ENCODE results near the gene PRKAR2A.

DNA sequence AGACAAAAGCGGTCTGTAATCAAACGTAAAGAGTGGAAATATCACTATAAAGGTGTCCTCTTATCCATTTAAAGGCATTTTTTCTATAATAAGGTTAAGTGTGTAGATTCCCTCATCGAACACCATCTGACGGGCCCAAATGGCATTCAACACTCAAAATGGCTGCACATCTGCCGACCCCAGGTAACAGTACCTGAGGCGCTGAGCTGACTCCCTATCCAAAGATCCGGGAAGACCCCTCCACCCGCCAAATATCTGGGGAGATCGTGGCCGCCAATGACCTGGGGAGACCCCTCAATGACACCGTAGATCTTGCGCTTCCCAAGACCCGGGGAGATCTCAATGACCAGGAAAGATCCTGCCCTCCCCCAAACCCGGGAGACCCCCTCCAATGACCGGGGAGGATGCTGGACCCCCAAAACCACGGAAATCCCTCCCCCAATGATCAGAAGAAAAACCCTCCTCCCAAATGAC lies 131.1 kb downstream of the PRKAR2A start:
- TF ChIP-seq, protein P1, sequence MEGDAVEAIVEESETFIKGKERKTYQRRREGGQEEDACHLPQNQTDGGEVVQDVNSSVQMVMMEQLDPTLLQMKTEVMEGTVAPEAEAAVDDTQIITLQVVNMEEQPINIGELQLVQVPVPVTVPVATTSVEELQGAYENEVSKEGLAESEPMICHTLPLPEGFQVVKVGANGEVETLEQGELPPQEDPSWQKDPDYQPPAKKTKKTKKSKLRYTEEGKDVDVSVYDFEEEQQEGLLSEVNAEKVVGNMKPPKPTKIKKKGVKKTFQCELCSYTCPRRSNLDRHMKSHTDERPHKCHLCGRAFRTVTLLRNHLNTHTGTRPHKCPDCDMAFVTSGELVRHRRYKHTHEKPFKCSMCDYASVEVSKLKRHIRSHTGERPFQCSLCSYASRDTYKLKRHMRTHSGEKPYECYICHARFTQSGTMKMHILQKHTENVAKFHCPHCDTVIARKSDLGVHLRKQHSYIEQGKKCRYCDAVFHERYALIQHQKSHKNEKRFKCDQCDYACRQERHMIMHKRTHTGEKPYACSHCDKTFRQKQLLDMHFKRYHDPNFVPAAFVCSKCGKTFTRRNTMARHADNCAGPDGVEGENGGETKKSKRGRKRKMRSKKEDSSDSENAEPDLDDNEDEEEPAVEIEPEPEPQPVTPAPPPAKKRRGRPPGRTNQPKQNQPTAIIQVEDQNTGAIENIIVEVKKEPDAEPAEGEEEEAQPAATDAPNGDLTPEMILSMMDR (conservative IDR thresholded peaks at IDR 0.05; ENCODE audit: low read depth in 2 of 2): no peak
- TF ChIP-seq POLR2AphosphoS5 (IDR thresholded peaks at IDR 0.05; ENCODE audit: low read depth) (no peak), EZH2phosphoT487 (IDR thresholded peaks at IDR 0.05; ENCODE audit: unreplicated experiment) (no peak)
